ENCODE data around the gene CA9.

CA9 gene

DNA sequence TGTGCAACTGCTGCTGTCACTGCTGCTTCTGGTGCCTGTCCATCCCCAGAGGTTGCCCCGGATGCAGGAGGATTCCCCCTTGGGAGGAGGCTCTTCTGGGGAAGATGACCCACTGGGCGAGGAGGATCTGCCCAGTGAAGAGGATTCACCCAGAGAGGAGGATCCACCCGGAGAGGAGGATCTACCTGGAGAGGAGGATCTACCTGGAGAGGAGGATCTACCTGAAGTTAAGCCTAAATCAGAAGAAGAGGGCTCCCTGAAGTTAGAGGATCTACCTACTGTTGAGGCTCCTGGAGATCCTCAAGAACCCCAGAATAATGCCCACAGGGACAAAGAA is 265 bp downstream of the CA9 start:
- FAIRE-seq (no peak), DNase-seq (ENCODE audit: insufficient read length, low spot score) (no peak)

DNA sequence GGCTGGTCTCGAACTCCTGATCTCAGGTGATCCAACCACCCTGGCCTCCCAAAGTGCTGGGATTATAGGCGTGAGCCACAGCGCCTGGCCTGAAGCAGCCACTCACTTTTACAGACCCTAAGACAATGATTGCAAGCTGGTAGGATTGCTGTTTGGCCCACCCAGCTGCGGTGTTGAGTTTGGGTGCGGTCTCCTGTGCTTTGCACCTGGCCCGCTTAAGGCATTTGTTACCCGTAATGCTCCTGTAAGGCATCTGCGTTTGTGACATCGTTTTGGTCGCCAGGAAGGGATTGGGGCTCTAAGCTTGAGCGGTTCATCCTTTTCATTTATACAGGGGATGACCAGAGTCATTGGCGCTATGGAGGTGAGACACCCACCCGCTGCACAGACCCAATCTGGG is 1.5 kb downstream of the CA9 start:
- FAIRE-seq (no peak), DNase-seq (ENCODE audit: insufficient read length, low spot score) (no peak)

DNA sequence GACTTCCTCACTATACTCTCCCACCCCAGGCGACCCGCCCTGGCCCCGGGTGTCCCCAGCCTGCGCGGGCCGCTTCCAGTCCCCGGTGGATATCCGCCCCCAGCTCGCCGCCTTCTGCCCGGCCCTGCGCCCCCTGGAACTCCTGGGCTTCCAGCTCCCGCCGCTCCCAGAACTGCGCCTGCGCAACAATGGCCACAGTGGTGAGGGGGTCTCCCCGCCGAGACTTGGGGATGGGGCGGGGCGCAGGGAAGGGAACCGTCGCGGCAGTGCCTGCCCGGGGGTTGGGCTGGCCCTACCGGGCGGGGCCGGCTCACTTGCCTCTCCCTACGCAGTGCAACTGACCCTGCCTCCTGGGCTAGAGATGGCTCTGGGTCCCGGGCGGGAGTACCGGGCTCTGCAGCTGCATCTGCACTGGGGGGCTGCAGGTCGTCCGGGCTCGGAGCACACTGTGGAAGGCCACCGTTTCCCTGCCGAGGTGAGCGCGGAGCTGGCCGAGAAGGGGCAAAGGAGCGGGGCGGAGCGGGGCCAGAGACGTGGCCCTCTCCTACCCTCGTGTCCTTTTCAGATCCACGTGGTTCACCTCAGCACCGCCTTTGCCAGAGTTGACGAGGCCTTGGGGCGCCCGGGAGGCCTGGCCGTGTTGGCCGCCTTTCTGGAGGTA is 2.1 kb downstream of the CA9 start:
- DNase-seq (ENCODE audit: insufficient read length, low spot score) (no peak), FAIRE-seq (no peak)

DNA sequence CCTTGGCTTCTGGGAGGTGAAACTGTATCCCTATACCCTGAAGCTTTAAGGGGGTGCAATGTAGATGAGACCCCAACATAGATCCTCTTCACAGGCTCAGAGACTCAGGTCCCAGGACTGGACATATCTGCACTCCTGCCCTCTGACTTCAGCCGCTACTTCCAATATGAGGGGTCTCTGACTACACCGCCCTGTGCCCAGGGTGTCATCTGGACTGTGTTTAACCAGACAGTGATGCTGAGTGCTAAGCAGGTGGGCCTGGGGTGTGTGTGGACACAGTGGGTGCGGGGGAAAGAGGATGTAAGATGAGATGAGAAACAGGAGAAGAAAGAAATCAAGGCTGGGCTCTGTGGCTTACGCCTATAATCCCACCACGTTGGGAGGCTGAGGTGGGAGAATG is 5.4 kb downstream of the CA9 start:
- FAIRE-seq (no peak), DNase-seq (ENCODE audit: insufficient read length, low spot score) (no peak)

DNA sequence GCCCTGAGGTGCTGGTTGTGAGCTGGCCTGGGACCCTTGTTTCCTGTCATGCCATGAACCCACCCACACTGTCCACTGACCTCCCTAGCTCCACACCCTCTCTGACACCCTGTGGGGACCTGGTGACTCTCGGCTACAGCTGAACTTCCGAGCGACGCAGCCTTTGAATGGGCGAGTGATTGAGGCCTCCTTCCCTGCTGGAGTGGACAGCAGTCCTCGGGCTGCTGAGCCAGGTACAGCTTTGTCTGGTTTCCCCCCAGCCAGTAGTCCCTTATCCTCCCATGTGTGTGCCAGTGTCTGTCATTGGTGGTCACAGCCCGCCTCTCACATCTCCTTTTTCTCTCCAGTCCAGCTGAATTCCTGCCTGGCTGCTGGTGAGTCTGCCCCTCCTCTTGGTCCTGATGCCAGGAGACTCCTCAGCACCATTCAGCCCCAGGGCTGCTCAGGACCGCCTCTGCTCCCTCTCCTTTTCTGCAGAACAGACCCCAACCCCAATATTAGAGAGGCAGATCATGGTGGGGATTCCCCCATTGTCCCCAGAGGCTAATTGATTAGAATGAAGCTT is 6.1 kb downstream of the CA9 start:
- FAIRE-seq (no peak), DNase-seq (ENCODE audit: insufficient read length, low spot score) (no peak)

DNA sequence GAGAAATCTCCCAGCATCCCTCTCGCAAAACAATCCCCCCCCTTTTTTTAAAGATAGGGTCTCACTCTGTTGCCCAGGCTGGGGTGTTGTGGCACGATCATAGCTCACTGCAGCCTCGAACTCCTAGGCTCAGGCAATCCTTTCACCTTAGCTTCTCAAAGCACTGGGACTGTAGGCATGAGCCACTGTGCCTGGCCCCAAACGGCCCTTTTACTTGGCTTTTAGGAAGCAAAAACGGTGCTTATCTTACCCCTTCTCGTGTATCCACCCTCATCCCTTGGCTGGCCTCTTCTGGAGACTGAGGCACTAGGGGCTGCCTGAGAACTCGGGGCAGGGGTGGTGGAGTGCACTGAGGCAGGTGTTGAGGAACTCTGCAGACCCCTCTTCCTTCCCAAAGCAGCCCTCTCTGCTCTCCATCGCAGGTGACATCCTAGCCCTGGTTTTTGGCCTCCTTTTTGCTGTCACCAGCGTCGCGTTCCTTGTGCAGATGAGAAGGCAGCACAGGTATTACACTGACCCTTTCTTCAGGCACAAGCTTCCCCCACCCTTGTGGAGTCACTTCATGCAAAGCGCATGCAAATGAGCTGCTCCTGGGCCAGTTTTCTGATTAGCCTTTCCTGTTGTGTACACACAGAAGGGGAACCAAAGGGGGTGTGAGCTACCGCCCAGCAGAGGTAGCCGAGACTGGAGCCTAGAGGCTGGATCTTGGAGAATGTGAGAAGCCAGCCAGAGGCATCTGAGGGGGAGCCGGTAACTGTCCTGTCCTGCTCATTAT is 6.8 kb downstream of the CA9 start:
- DNase-seq (ENCODE audit: insufficient read length, low spot score) (no peak), FAIRE-seq (no peak)

DNA sequence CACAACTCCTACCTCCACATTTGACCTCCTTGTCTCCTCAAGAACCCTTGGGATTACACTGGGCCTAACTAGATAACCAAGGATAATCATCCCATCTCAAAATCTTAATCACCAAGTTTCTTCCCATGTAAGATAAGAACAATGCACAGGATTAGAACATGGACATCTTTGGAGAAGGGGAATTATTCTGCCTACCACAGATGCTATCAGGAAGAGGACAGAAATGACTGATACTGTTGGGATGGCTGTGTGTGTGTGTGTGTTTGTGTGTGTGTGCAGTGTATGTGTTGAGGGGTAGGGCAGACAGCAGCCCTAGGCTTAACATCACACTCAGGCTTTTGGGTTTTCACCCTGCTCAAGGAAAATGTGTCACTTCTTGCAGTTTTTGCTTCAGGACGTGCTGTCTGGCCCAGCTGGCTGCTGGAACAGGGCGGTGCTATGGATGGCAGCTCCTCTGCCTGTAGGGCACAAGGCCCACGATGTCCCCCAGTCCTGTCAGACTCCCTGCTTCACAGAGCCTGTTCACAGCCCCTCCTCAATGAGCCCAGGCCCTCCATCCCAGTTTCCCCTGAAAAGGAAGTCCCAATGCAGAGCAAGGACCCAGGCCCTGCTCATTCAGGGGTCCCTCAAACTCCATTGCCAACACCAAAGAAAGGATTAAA is 7.7 kb downstream of the CA9 start:
- no peak for DNase-seq (ENCODE audit: insufficient read length, low spot score)
- FAIRE-seq: no peak

DNA sequence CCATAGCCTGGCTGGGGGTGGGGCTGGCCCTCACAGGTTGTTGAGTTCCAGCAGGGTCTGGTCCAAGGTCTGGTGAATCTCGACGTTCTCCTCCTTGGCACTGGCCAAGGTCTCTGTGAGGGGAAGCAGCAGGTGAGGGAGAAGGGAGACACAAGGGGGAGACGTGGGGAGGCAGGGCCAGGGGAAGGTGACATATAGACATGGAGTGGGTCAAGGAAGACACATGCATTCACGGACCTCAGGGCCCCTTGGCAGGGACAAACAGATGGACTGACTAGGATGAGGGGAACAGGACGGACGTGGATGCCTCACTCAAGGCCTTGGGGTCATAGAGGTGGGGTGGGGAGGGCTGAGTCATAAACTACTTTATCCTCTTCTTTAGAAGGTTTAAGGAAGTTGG is 8.3 kb downstream of the CA9 start:
- FAIRE-seq (no peak), DNase-seq (ENCODE audit: insufficient read length, low spot score) (no peak)

DNA sequence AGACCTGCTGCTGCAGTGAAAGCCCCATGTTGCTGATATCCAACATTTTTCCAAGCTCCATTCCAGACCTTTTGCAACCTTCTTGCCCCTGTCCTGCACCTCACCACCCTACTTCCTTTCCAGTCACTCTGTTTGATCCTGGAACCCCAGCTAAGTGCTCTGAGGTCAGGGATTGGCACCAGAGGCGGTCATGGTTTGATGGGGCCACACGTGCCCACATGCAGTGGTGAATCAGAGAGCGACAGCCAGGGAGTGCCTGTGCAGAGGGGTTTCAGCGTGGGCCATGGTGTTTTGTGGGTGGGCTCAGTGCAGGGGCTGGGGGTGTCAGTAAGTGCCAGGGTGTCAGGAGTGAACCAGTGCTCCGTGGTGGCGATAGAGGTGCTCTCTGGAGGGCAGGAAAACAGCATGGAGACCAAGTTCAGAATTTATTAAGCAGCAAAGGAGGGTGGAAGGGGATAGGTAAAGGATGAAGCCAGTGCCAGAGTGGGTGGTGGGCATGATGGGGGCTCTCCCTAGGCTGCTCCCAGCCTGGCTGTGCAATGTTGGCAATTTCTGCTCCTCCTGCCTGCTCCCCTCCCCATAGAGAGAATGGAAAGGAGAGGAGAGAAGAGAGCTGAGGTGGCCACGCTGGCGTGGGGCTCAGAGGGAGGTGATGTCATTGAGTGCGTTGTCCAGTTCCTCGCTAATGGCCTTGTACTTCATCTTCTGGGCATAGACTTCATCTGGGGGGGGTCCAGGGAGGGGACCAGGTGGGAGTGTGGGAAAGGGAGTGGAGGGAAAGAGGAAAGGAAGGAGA is 9.0 kb downstream of the CA9 start:
- DNase-seq (ENCODE audit: insufficient read length, low spot score): no peak
- no peak for FAIRE-seq

DNA sequence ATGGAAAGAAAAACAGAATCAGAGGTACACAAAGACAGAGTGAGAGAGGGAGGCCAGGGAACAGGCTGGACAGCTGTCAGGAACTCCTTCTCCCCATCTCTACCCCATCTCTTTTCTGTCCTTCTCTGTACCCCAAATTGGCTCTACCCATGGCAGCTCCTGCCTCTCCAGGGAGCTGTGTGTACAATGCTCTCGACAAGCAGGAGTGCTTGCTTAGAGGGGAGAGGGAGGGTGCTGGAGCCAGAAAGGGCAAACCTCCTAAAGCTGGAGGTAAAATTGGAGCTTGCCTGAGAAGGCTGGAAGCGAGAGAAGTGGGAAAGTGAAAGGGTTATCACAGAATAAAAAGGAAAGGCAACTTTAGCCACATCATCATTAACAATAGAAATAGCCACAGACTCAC is 9.6 kb downstream of the CA9 start:
- DNase-seq (ENCODE audit: insufficient read length, low spot score) (no peak), FAIRE-seq (no peak)

DNA sequence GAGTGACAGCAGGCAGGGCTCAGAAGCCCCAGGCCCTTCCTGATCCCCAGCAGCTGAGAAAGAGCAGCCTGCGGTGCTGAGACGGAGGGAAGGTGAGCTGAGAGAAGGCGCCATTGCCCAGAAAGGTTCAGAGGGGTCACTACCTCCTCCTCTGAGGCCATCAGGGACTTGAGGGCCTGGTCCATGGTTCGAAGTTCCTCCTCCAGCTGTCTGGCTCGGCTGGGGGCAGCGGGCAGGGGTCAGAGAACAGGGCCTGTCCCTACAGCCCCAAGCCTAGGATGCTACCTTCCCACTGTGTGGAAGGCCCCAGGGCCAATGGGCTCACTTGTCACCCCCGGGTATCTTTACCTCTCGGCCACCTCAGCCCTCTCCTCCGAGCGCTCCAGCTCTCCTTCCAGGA is 11.2 kb downstream of the CA9 start:
- DNase-seq (ENCODE audit: insufficient read length, low spot score) (no peak), FAIRE-seq (no peak)

DNA sequence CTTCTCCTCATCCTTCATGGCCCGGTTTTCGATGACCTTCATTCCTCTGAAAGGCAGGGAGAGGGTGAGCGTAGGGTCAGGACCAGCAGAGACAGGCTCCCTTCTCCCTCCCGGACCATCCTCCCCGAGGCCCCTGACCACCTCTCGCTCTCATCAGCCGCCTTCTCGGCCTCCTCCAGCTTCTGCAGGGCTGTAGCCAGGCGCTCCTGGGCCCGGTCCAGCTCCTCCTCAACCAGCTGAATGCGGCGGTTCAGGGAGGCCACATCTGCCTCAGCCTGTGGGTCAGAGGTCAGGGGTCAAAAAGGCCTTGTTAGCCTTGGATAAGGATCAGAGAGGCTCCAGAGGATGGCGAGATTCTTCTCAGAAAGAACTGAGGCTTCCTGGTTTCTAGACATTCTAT is 11.8 kb downstream of the CA9 start:
- DNase-seq (ENCODE audit: insufficient read length, low spot score): no peak
- no peak for FAIRE-seq

DNA sequence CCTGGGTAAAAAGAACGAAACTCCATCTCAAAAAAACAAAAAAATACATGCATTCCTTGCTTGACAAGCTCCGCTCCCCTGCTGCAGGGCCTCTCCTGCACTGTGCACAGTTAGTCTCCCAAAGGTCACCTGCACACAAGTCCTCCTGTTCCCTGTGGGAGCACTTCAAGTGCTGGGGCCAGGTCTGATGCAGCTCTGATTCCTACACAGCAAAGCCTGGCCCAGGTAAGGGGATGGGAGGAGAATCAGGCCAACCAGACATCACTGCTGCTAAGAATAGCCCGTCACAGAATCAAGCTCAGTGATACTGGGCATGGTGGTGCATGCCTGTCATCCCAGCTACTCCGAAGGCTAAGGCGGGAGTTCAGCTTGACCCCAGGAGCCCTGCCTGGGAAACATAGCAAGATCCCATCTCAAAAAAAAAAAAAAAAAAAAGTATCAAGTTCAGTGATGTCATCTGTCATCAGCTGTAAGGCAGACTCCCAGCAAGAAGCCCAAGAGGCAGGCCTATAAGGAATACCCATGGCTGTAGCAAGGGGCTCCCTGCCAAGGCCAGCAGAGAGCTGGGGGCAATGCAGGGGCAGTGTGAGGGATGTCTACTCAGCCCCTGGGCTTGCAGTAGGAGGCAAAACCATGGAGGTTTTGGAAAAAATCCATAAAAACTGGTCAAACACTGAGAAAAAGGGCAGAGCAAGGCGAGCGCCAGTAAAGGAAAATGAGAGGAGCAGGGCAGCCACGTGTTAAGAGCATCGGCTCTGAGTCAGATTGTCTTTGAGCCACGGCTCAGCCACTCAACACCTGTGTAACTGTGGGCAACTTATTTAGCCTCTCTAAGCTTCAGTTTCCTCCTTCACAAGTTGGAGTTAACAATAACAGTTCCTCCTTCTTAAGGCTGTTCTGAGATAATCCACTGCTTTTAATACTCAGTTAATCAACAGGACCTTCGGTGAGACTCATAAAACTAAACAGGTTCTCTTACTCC is 12.8 kb downstream of the CA9 start:
- DNase-seq (ENCODE audit: insufficient read length, low spot score) (no peak), FAIRE-seq (no peak)

DNA sequence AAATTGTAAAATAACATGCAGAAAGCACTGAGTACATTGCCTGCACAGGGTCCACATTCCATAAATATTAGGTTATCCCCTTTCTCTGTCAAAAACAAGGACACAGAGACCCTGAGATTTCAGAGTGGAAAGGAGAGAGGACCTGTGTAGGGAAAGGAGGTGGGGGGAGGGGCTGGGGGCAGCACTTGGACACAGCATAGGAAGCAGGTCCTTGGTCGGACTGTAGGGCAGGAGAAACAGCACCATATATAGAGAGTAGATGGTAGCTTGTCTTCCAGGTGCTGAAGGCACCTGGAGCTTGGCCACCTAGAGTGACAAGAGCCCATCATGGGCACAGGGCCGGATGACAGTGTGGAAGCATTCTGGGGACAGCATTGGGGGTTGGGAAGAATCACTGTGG is 13.6 kb downstream of the CA9 start:
- FAIRE-seq (no peak), DNase-seq (ENCODE audit: insufficient read length, low spot score) (no peak)

DNA sequence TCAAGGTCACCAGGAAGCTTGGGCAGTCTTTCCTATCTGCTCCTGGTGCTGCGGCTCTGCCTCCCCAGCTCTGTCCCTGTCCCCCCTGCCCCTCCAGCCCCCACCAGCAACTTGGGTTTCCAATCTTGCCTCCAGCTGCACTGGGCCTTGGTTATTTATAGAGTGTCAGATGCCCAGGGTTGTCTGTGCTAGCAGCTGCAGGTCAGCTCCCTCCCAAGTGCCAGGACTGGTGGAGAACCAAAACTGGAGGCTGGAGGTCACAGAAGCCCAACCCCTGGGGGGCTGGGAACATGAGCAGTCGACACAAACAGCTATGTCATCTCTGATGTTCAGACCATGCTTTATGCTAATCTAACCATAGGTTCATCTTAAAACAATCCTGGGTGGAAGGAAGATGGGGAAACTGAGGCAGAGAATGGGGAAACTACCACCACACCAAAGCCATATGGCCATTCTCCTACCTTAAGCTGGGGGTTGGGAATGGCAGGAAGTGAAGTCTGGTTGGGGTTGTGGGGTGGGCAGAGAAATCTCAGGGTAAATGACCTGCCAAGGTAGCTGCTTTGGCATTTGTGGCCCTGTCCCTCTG is 14.3 kb downstream of the CA9 start:
- FAIRE-seq: no peak
- DNase-seq (ENCODE audit: insufficient read length, low spot score): no peak

DNA sequence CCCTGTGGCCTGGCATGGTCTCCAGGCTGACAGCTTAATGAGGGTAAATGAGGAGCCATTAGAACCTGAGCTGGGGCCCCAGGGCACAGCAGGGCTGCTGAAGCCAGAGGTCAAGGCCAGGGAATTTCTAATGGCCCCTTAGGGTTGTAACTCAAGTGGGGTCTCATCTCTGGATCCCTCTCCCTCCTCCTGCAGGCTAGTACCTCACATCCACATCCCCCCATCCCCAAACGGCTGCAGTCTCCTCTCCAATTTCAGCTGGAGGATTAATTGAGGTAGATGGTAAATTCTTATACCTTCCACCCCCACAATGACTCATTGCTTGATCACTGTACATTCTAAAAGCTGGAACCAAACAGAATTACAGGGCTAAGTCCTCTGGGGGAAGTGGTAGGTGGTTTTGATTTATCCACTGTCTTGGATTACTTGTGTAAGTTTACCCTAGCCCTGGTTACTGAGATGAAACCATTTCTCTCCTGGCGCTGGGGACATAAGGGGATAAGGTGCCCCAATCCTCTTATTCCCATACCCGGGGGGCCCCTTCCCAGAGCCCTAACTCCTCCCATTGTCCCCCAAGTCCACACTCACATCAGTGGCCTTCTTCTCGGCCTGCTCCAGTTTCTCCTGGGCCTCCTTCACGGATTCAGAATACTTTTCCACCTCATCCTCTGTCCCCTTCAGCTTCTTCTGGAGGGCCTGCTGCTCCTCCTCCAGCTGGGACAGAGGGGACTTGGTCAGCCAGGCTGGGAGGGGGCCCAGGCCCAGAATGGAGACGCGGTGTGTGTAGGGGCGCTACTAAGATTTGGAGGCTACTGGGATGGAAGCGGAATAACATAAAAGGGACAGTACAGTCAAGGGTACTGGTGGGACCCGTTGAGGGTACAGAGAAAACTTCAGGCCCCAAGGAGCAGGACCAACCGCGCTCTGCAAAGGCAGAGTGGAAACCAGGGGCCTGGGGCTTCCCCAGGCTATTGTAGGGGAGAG is 15.1 kb downstream of the CA9 start:
- DNase-seq (ENCODE audit: insufficient read length, low spot score): peak; percentile 54
- no peak for FAIRE-seq

DNA sequence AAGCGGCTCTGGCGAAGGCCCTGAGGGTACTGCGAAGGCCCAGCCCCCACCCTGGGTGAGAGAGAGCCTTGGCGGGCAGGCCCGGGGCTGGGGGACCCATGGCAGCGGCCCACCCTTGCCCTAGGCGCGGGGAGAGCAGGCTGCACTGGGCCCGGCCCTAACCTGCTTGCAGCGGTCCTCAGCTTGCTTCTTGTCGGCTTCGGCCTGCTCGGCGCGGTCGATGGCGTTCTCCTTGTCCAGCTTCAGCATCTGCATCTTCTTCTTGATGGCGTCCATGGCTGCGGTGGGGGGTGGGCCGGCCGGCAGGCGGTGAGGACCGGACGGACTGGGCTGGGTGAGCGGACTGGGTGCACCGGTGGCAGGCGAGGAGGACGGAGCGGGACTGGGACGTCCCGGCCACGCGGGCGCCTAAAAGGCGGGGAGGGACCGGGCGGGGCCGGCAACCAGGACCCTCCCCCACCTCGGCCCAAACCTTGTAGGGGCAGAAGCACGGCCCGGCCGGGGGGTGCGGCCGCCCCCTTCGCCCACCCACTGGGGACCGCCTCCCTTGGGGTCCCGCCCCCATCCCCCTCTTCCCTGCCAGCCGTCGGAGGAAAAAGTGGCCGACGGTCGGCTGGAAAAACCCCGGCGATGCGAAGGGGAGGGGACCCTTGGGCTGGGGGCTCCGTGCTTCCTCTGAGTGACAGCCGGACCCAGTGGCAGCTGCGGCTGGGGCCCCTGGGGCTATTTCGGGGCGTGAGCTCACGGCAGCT is 16.0 kb downstream of the CA9 start, which contains the start of gene TPM2:
Gene TPM2 (minus strand): TSS at position 384 of the 752 bp plus-strand sequence. CDS start 108 bp downstream, at position 276.
- no peak for FAIRE-seq

DNA sequence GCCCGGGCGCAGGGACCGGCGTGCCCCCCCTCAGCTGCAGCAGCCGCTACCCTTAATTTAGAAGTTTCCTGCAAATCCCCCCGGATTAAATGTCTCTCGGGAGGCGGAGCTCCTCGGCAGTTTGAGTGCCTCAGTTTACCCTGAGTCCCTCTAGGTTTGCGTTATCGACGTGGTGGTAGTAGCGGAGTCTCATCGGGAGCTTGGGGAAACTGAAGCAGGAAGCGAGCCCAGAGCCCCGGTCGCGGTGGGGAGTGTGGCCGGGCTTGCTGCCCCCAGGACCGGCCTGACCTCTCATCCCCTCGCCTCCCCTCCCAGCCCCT is 16.5 kb downstream of the CA9 start:
- no peak for DNase-seq (ENCODE audit: insufficient read length, low spot score)
- no peak for FAIRE-seq

More for the DNA sequence above, 16.0 kb downstream of the CA9 start, which contains the start of gene TPM2:
- DNase-seq (ENCODE audit: insufficient read length, low spot score): peak; percentile 45

Measured in HTR-8/SVneo (cell line).